A549 treated with DMSO at 1 μM for 4 hours (cell line): ENCODE measurements around the gene TMEM45A. TPM values are rescaled to one million over a fixed set of nuclear protein-coding genes. Genes with fewer than 3 reads are reported as not detected.

Experiments
- total RNA-seq: library from RNA; stranded (reverse); fragments of 200-300 nt; extraction: Qiagen RNA extraction; gene quantifications from 5 replicates; pipeline ENCODE4 v1.2.3, GENCODE V29; 2022; ENCODE audit warnings: low read depth

The TMEM45A gene
- 2.4 to 3.0 TPM (median 2.7 TPM) in 5 replicates for total RNA-seq

GRCh38 chr3:100492059-100493006 lies at the start of gene TMEM45A:
TSS of gene TMEM45A (plus strand) at chr3:100492619. CDS start at chr3:100555212, 62,593 bp downstream.

GRCh38 chr3:100609305-100609704 lies 116.9 kb downstream of the TMEM45A start, which contains the start of gene ADGRG7:
TSS of gene ADGRG7 (plus strand) at chr3:100609601. CDS start at chr3:100609857, 256 bp downstream.

Other genes with a start within 250 kb of the TMEM45A start
- 12.0 to 17.4 TPM (median 14.0 TPM) in 5 replicates for gene TBC1D23, start 231.6 kb upstream of the TMEM45A start, total RNA-seq
- 75.0 to 96.6 TPM (median 87.2 TPM) in 5 replicates for gene NIT2, start 157.9 kb upstream of the TMEM45A start, total RNA-seq
- gene TOMM70, start 91.5 kb upstream of the TMEM45A start, total RNA-seq, result 51.0 to 60.1 TPM (median 55.2 TPM) in 5 replicates
- 0.78 to 1.1 TPM (median 0.82 TPM) in 5 replicates for gene LNP1, start 91.1 kb upstream of the TMEM45A start, total RNA-seq
- gene ADGRG7, start 117.0 kb downstream of the TMEM45A start, total RNA-seq, result not detected in 5 replicates
- 129 to 162 TPM (median 151 TPM) in 5 replicates for gene TFG, start 216.9 kb downstream of the TMEM45A start, total RNA-seq